K562 (cell line): ENCODE results near the gene PTTG1IP. TPM values are rescaled to one million over a fixed set of nuclear protein-coding genes. Genes with fewer than 3 reads are reported as not detected.

ENCODE experiments used
- ARID1B ChIP-seq: fragments of 450-650 bp; IDR thresholded peaks from 2 replicates; pipeline ENCODE4 v1.6.1; 2016; ENCODE audit warnings: antibody characterized with exemption, mild to moderate bottlenecking, inconsistent platforms
- CREBBP ChIP-seq: IDR thresholded peaks from one replicate; pipeline ENCODE4 v1.6.1; 2012; ENCODE audit warnings: low read depth, mild to moderate bottlenecking, control low read depth, inconsistent platforms, low read length
- CXXC5 ChIP-seq: fragments of 250-450 bp; sonication (Bioruptor Pico); IDR thresholded peaks from 2 replicates; pipeline ENCODE4 v1.8.0; 2022; ENCODE audit warnings: inconsistent platforms, mild to moderate bottlenecking, moderate library complexity
- FOXA3 ChIP-seq, 2 experiments: fragments of 450-650 bp in 1 of 2; sonication (generic) in 1 of 2; formaldehyde crosslinking; IDR thresholded peaks in 1 of 2; conservative IDR thresholded peaks in 1 of 2; 2 replicates each; pipeline versions ENCODE4 v1.4.0 to v1.8.0; 2020 to 2022; ENCODE audit warnings: mild to moderate bottlenecking in 2 of 2, missing genetic modification reagents in 1 of 2
- HNRNPL ChIP-seq: fragments of 200-400 bp; formaldehyde crosslinking; IDR thresholded peaks from 2 replicates; pipeline ENCODE4 v1.6.1; 2017; ENCODE audit warnings: low read depth, mild to moderate bottlenecking, low read length
- RBM39 ChIP-seq: fragments of 200-400 bp; formaldehyde crosslinking; optimal IDR thresholded peaks from 2 replicates; pipeline ENCODE3; 2018; ENCODE audit warnings: low read depth, low read length
- SIRT6 ChIP-seq: IDR thresholded peaks from one replicate; pipeline ENCODE4 v1.6.1; 2012; ENCODE audit warnings: low read depth, mild to moderate bottlenecking, control low read depth, inconsistent platforms, low read length, moderate library complexity
- YY1 ChIP-seq, 3 experiments: IDR thresholded peaks; 2 replicates each; pipeline ENCODE4 v1.6.1; 2011; ENCODE audit warnings: low read length in 2 of 3, mild to moderate bottlenecking in 2 of 3, moderate library complexity in 2 of 3, borderline replicate concordance in 1 of 3, control low read depth in 1 of 3, low read depth in 1 of 3; ENCODE audit not compliant: insufficient read depth in 3 of 3, insufficient replicate concordance in 2 of 3, control insufficient read depth in 1 of 3, insufficient read length in 1 of 3; ENCODE audit errors: extremely low read depth in 1 of 3
- ZKSCAN1 ChIP-seq: fragments of 150-350 bp; IDR thresholded peaks from 2 replicates; pipeline ENCODE4 v1.6.1; 2016; ENCODE audit warnings: low read depth, low read length
- ZNF133 ChIP-seq: fragments of 250-450 bp; sonication (Bioruptor Pico); IDR thresholded peaks from 2 replicates; pipeline ENCODE4 v1.4.0; 2020; ENCODE audit warnings: mild to moderate bottlenecking
- polyA plus RNA-seq, 8 experiments: library from polyadenylated mRNA; depleted of rRNA in 4 of 8; stranded (reverse) in 5 of 8; unstranded in 3 of 8; fragments of >200 nt; fragmentation: Nextera tagmentation in 2 of 8; fragmentation: Illumina TruSeq in 1 of 8; extraction: Ambion mirVana in 2 of 8; extraction: Trizol in 1 of 8; gene quantifications; 2 replicates each; pipeline versions ENCODE4 v1.2.1 to v1.2.3, GENCODE V29; 2011 to 2014; ENCODE audit warnings: inconsistent platforms in 1 of 8, missing spikeins in 1 of 8
- total RNA-seq, 7 experiments: library from RNA; depleted of rRNA in 6 of 7; stranded (reverse); fragments of >200 nt in 6 of 7; fragmentation: Illumina TruSeq in 2 of 7; extraction: Trizol in 2 of 7; gene quantifications; 2 replicates each; pipeline versions ENCODE4 v1.2.1 to v1.2.3, GENCODE V29; 2011 to 2021; ENCODE audit warnings: low replicate concordance in 1 of 7
- TF ChIP-seq, protein P1 (sequence below): sonication (generic); formaldehyde crosslinking; IDR thresholded peaks from 2 replicates; pipeline ENCODE4 v1.8.1; 2023; ENCODE audit warnings: mild to moderate bottlenecking, missing genetic modification reagents, moderate library complexity
- TF ChIP-seq, protein P2 (sequence below): sonication (generic); formaldehyde crosslinking; IDR thresholded peaks from 2 replicates; pipeline ENCODE4 v1.8.0; 2022; ENCODE audit warnings: missing genetic modification reagents, mild to moderate bottlenecking, moderate library complexity, borderline replicate concordance
- TF ChIP-seq, protein P3 (sequence below): sonication (generic); formaldehyde crosslinking; IDR thresholded peaks from 2 replicates; pipeline ENCODE4 v1.8.1; 2023; ENCODE audit warnings: missing genetic modification reagents, mild to moderate bottlenecking, borderline replicate concordance
- TF ChIP-seq, protein P4 (sequence below): sonication (generic); formaldehyde crosslinking; IDR thresholded peaks from 2 replicates; pipeline ENCODE4 v1.8.0; 2023; ENCODE audit warnings: mild to moderate bottlenecking, missing genetic modification reagents

The PTTG1IP gene
- total and polyA plus RNA-seq, 9 of the 15 experiments (the other 6 are each of a cell fraction or from before 2014, with no cell fraction given): 5.0 to 99.3 (median 82.4) TPM

DNA sequence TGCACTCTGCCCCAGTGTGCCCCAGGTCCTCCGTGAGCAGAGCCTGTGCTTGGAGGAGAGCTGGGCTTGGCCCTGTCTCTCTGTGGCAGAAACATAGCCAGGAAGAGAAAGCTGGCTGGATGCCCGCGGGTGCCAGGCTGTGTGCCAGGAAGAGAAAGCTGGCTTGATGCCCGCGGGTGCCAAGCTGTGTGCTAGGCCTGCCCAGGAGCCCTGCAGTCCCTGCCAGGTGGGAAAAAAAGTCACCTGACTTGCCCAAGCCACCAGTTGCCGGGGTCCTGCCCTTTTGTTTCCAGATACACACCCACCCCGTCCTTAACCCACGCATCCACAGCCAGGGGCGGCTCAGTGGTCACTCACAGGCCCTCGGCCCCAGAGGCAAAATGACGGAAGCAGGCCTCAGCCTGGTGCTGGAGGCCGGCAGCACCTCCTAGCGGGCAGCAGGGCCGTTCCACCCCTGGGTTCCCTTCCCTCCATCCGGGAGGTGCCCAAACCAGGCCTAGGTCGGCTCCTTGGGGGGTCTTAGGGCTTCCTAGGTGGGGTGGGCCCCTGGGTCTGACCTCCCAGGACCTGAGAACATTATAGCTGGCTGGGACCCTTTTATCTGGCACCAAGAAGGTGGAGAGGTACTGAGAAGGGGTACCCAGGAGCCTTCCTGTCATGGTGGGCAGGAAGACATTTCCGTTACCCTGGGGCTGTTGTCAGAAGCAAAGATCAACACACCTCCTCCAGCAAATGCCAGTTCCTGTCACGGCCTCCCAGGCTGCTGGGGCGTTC is 38.1 kb upstream of the PTTG1IP start (continued):
- TF ChIP-seq, protein P1, sequence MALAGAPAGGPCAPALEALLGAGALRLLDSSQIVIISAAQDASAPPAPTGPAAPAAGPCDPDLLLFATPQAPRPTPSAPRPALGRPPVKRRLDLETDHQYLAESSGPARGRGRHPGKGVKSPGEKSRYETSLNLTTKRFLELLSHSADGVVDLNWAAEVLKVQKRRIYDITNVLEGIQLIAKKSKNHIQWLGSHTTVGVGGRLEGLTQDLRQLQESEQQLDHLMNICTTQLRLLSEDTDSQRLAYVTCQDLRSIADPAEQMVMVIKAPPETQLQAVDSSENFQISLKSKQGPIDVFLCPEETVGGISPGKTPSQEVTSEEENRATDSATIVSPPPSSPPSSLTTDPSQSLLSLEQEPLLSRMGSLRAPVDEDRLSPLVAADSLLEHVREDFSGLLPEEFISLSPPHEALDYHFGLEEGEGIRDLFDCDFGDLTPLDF (CRISPR knock-in tag): no peak
- TF ChIP-seq, protein P2, sequence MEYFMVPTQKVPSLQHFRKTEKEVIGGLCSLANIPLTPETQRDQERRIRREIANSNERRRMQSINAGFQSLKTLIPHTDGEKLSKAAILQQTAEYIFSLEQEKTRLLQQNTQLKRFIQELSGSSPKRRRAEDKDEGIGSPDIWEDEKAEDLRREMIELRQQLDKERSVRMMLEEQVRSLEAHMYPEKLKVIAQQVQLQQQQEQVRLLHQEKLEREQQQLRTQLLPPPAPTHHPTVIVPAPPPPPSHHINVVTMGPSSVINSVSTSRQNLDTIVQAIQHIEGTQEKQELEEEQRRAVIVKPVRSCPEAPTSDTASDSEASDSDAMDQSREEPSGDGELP (CRISPR knock-in tag): peak; percentile 65
- TF ChIP-seq SIRT6 (no peak), CXXC5 (CRISPR knock-in tag) (no peak), FOXA3 (CRISPR knock-in tag; conservative IDR thresholded peaks at IDR 0.05 in 1 of 2, IDR thresholded peaks at IDR 0.05 in 1 of 2) (0 out of 4 replicates have a peak, but pooled peaks of 1 of the 2 experiments have one; percentile 60), YY1 (IDR thresholded peaks at IDR 0.05; ENCODE audit: borderline replicate concordance in 1 of 3, control insufficient read depth in 1 of 3, extremely low read depth in 1 of 3, insufficient read depth in 3 of 3, insufficient read length in 1 of 3, insufficient replicate concordance in 2 of 3, low read depth in 1 of 3, low read length in 2 of 3) (no peak), ZKSCAN1 (no peak), RBM39 (no peak), ZNF133 (no peak), CREBBP (no peak), HNRNPL (no peak), ARID1B (no peak)
- TF ChIP-seq, protein P3, sequence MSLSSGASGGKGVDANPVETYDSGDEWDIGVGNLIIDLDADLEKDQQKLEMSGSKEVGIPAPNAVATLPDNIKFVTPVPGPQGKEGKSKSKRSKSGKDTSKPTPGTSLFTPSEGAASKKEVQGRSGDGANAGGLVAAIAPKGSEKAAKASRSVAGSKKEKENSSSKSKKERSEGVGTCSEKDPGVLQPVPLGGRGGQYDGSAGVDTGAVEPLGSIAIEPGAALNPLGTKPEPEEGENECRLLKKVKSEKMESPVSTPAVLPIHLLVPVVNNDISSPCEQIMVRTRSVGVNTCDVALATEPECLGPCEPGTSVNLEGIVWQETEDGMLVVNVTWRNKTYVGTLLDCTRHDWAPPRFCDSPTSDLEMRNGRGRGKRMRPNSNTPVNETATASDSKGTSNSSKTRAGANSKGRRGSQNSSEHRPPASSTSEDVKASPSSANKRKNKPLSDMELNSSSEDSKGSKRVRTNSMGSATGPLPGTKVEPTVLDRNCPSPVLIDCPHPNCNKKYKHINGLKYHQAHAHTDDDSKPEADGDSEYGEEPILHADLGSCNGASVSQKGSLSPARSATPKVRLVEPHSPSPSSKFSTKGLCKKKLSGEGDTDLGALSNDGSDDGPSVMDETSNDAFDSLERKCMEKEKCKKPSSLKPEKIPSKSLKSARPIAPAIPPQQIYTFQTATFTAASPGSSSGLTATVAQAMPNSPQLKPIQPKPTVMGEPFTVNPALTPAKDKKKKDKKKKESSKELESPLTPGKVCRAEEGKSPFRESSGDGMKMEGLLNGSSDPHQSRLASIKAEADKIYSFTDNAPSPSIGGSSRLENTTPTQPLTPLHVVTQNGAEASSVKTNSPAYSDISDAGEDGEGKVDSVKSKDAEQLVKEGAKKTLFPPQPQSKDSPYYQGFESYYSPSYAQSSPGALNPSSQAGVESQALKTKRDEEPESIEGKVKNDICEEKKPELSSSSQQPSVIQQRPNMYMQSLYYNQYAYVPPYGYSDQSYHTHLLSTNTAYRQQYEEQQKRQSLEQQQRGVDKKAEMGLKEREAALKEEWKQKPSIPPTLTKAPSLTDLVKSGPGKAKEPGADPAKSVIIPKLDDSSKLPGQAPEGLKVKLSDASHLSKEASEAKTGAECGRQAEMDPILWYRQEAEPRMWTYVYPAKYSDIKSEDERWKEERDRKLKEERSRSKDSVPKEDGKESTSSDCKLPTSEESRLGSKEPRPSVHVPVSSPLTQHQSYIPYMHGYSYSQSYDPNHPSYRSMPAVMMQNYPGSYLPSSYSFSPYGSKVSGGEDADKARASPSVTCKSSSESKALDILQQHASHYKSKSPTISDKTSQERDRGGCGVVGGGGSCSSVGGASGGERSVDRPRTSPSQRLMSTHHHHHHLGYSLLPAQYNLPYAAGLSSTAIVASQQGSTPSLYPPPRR (CRISPR knock-in tag): no peak
- TF ChIP-seq, protein P4, sequence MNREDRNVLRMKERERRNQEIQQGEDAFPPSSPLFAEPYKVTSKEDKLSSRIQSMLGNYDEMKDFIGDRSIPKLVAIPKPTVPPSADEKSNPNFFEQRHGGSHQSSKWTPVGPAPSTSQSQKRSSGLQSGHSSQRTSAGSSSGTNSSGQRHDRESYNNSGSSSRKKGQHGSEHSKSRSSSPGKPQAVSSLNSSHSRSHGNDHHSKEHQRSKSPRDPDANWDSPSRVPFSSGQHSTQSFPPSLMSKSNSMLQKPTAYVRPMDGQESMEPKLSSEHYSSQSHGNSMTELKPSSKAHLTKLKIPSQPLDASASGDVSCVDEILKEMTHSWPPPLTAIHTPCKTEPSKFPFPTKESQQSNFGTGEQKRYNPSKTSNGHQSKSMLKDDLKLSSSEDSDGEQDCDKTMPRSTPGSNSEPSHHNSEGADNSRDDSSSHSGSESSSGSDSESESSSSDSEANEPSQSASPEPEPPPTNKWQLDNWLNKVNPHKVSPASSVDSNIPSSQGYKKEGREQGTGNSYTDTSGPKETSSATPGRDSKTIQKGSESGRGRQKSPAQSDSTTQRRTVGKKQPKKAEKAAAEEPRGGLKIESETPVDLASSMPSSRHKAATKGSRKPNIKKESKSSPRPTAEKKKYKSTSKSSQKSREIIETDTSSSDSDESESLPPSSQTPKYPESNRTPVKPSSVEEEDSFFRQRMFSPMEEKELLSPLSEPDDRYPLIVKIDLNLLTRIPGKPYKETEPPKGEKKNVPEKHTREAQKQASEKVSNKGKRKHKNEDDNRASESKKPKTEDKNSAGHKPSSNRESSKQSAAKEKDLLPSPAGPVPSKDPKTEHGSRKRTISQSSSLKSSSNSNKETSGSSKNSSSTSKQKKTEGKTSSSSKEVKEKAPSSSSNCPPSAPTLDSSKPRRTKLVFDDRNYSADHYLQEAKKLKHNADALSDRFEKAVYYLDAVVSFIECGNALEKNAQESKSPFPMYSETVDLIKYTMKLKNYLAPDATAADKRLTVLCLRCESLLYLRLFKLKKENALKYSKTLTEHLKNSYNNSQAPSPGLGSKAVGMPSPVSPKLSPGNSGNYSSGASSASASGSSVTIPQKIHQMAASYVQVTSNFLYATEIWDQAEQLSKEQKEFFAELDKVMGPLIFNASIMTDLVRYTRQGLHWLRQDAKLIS: 0 out of 2 replicates have a peak, but pooled peaks have one; percentile 43
